GM12892 (cell line): ENCODE measurements around the gene KRT78.

ENCODE experiments used
- POLR2A ChIP-seq: IDR thresholded peaks from 2 replicates; pipeline ENCODE4 v1.6.1; 2011; ENCODE audit warnings: low read depth, low read length, control low read depth
- POLR2AphosphoS5 ChIP-seq: IDR thresholded peaks from 2 replicates; pipeline ENCODE4 v1.6.1; 2011; ENCODE audit warnings: low read depth, low read length, control low read depth
- TAF1 ChIP-seq: IDR thresholded peaks from 2 replicates; pipeline ENCODE4 v1.6.1; 2011; ENCODE audit warnings: low read depth, mild to moderate bottlenecking, control low read depth, low read length, borderline replicate concordance

DNA sequence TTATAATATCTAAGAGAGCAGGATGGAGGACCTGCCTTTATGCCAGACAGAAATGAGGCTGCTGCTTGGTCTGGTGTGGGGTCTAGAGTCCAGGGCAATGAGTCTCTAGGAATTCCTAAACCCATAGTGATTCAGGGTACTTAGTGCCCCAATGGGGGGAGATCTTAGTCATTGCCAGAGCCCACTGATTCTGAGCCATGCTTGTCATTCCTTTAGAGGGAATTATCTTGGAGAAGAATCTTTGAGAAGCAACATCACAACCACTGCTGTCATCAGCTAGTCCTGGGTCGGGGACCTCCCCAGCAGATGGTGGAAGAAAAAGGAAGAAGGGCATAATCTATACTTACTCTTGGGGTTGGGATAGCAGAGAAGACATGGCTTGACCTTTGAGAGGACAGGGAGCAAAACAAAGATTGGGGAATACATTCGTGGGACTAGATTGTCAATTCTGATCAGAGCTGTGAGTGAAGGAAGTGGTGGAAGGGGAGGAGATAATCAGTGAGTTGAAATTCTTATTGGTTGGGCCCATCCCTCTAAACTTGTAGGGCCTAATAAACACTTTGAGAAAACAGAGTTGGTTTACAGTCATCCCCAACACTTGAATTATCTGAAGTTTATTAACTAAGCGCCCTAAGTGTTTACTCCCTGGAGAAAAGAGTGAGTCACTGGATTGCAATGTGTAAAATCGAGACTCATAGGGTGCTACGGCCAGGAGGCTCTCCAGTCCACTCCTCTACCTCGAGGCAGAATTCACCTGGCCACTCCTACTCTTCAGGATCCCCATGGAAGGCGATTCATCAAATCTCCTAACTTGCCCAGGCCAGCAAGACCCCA is 49.9 kb downstream of the KRT78 start:
- TF ChIP-seq POLR2AphosphoS5 (no peak), TAF1 (no peak), POLR2A (no peak)
